Epithelial cell of esophagus (primary cell): ENCODE measurements around the gene NUP160.
A peak's percentile ranks its signal among the peaks of the same experiment; 100 is the strongest.
"Not testable (repeated sequence)": the region's sequence is repeated elsewhere in the genome, so short reads cannot be mapped to it uniquely, and the experiment has no call there.

Experiments
- DNase-seq: peaks from one replicate; pipeline ENCODE4 v3.0.0; 2010; ENCODE audit warnings: low read depth
- H3K4me3 ChIP-seq: 2 replicates; pipeline ENCODE4 v1.5.1; 2011; ENCODE audit warnings: mild to moderate bottlenecking, low read length, control low read depth
- CTCF ChIP-seq: IDR thresholded peaks from 2 replicates; pipeline ENCODE4 v1.5.1; 2011; ENCODE audit warnings: low read depth, mild to moderate bottlenecking, low read length, control low read depth, inconsistent platforms; ENCODE audit not compliant: insufficient read depth; ENCODE audit errors: missing control alignments

The NUP160 gene

GRCh38 chr11:47828284-47828683 is 19.9 kb downstream of the NUP160 start:
- H3K4me3 ChIP-seq: no peak overlapping the region
- DNase-seq: no peak
- TF ChIP-seq CTCF: no peak

GRCh38 chr11:47822664-47823063 is 25.5 kb downstream of the NUP160 start:
- not testable (repeated sequence) for H3K4me3 ChIP-seq, DNase-seq

- no peak overlapping the region for H3K4me3 ChIP-seq
- TF ChIP-seq CTCF: no peak
- no peak for DNase-seq
These were observed 28.4 kb downstream of the NUP160 start for GRCh38 chr11:47819743-47820142.

- DNase-seq: no peak
- TF ChIP-seq CTCF: no peak
- no peak overlapping the region for H3K4me3 ChIP-seq
These were observed 47.4 kb downstream of the NUP160 start for GRCh38 chr11:47800759-47801158.

- peak; percentile 70 for DNase-seq
- no peak for TF ChIP-seq CTCF
- no peak overlapping the region for H3K4me3 ChIP-seq
These were observed 50.5 kb downstream of the NUP160 start for GRCh38 chr11:47797633-47798032.

GRCh38 chr11:47791774-47792430 is 56.2 kb downstream of the NUP160 start:
- DNase-seq: no peak
- TF ChIP-seq CTCF: no peak
- H3K4me3 ChIP-seq: no peak overlapping the region

- not testable (repeated sequence) for H3K4me3 ChIP-seq, DNase-seq
These were observed 58.1 kb downstream of the NUP160 start for GRCh38 chr11:47790017-47790416.

GRCh38 chr11:47788181-47788580 is 60.0 kb downstream of the NUP160 start:
- no peak for DNase-seq
- no peak overlapping the region for H3K4me3 ChIP-seq
- no peak for TF ChIP-seq CTCF
